ENCODE data around the gene SCAF1.

- TF ChIP-seq, protein P1, sequence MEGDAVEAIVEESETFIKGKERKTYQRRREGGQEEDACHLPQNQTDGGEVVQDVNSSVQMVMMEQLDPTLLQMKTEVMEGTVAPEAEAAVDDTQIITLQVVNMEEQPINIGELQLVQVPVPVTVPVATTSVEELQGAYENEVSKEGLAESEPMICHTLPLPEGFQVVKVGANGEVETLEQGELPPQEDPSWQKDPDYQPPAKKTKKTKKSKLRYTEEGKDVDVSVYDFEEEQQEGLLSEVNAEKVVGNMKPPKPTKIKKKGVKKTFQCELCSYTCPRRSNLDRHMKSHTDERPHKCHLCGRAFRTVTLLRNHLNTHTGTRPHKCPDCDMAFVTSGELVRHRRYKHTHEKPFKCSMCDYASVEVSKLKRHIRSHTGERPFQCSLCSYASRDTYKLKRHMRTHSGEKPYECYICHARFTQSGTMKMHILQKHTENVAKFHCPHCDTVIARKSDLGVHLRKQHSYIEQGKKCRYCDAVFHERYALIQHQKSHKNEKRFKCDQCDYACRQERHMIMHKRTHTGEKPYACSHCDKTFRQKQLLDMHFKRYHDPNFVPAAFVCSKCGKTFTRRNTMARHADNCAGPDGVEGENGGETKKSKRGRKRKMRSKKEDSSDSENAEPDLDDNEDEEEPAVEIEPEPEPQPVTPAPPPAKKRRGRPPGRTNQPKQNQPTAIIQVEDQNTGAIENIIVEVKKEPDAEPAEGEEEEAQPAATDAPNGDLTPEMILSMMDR (IDR thresholded peaks at IDR 0.05), result no peak
- TF ChIP-seq POLR2A (IDR thresholded peaks at IDR 0.05) (no peak), EP300 (IDR thresholded peaks at IDR 0.05) (no peak)
Measured at GRCh38 chr19:49615861-49616260, 26.1 kb upstream of the SCAF1 start.
